Prostate gland (tissue), 2 donors: ENCODE results near the gene SAMD8.

Source experiments
- CTCF ChIP-seq, 4 experiments: fragments of 200-600 bp in 2 of 4; fragments of 450-650 bp in 2 of 4; sonication (generic) in 2 of 4; IDR thresholded peaks; 1 replicate in 3 of 4; 2 replicates in 1 of 4; pipeline ENCODE4 v1.5.1; 2016 to 2019; ENCODE audit warnings: antibody characterized with exemption in 4 of 4, mild to moderate bottlenecking in 2 of 4, moderate library complexity in 2 of 4
- POLR2A ChIP-seq: fragments of 450-650 bp; IDR thresholded peaks from one replicate; pipeline ENCODE4 v1.6.1; 2016; ENCODE audit warnings: antibody characterized with exemption, mild to moderate bottlenecking
- POLR2AphosphoS5 ChIP-seq: sonication (generic); formaldehyde crosslinking; IDR thresholded peaks from one replicate; pipeline ENCODE4 v1.6.1; 2017; ENCODE audit warnings: antibody characterized with exemption

- no peak for TF ChIP-seq CTCF (IDR thresholded peaks at IDR 0.05)
- TF ChIP-seq POLR2AphosphoS5 = no peak
- TF ChIP-seq POLR2A = no peak
Observed at GRCh38 chr10:75094465-75094864, 17.0 kb upstream of the SAMD8 start.
